Panc1 (cell line): Measurements from ENCODE around the gene ANKH. TPM values are rescaled to one million over a fixed set of nuclear protein-coding genes. Genes with fewer than 3 reads are reported as not detected.

Experiments
- ATAC-seq: fragments of 200-7000 bp; cut with Tn5 transposase; 2 replicates; pipeline ENCODE4 v1.9.1; 2020; ENCODE audit warnings: mild to moderate bottlenecking, moderate library complexity
- BruUV-seq: library from RNA; stranded (reverse); fragments of 400-500 nt; replicated peaks from 2 replicates; lab custom pipeline; 2021; lab: Mats Ljungman, UMichigan
- CTCF ChIA-PET: fragments of 300-600 bp; sonication (Branson Sonifier 250); formaldehyde crosslinking; loops from one replicate; lab custom pipeline; 2022; ENCODE audit warnings: antibody characterized with exemption; lab: Charles Lee
- POLR2A ChIA-PET: fragments of 300-600 bp; sonication (Branson Sonifier 250); formaldehyde crosslinking; loops from one replicate; lab custom pipeline; 2022; ENCODE audit warnings: antibody characterized with exemption; lab: Charles Lee
- DNase-seq: peaks from one replicate; pipeline ENCODE4 v3.0.0-alpha.2; 2010; ENCODE audit warnings: low read depth, low spot score
- H3K27ac ChIP-seq: 2 replicates; pipeline ENCODE4 v1.5.1; 2011; ENCODE audit warnings: mild to moderate bottlenecking, low read length, inconsistent platforms
- H3K27me3 ChIP-seq: fragments of 200-500 bp; sonication (Bioruptor generic); 2 replicates; pipeline ENCODE4 v1.6.0; 2014; ENCODE audit warnings: low read length, inconsistent platforms; ENCODE audit not compliant: control insufficient read depth, insufficient read depth
- H3K36me3 ChIP-seq: fragments of 200-500 bp; sonication (Bioruptor generic); 2 replicates; pipeline ENCODE4 v1.5.1; 2014; ENCODE audit warnings: inconsistent platforms, mild to moderate bottlenecking, low read length, moderate library complexity; ENCODE audit not compliant: control insufficient read depth, insufficient read depth
- H3K4me1 ChIP-seq: 2 replicates; pipeline ENCODE4 v1.5.1; 2011; ENCODE audit warnings: inconsistent platforms, mild to moderate bottlenecking, low read length, moderate library complexity; ENCODE audit not compliant: control insufficient read depth, insufficient read depth
- H3K4me3 ChIP-seq, 2 experiments: 2 replicates each; pipeline ENCODE4 v1.5.1; 2011 to 2012; ENCODE audit warnings: low read depth in 2 of 2, low read length in 2 of 2, mild to moderate bottlenecking in 2 of 2, inconsistent platforms in 1 of 2, moderate library complexity in 1 of 2
- H3K9me3 ChIP-seq: fragments of 200-500 bp; sonication (Bioruptor generic); 2 replicates; pipeline ENCODE4 v1.5.1; 2014; ENCODE audit warnings: low read depth, mild to moderate bottlenecking, inconsistent platforms, low read length, moderate library complexity; ENCODE audit not compliant: control insufficient read depth, insufficient read depth
- POLR2AphosphoS5 ChIP-seq: IDR thresholded peaks from 2 replicates; pipeline ENCODE4 v1.6.1; 2012; ENCODE audit warnings: mild to moderate bottlenecking, low read depth, low read length, moderate library complexity
- SIN3A ChIP-seq: IDR thresholded peaks from 2 replicates; pipeline ENCODE4 v1.6.1; 2012; ENCODE audit warnings: low read depth, mild to moderate bottlenecking, low read length, moderate library complexity, borderline replicate concordance; ENCODE audit not compliant: insufficient read depth
- TCF7L2 ChIP-seq: IDR thresholded peaks from 2 replicates; pipeline ENCODE4 v1.6.1; 2011; ENCODE audit warnings: mild to moderate bottlenecking, low read depth, low read length, inconsistent platforms
- in situ Hi-C: cut with HindIII; loops from 2 replicates; pipeline ENCODE4 v1.10.0; 2016; ENCODE audit warnings: low sequenced_read_pairs, low pct_unique_long_range_greater_than_20kb
- intact Hi-C: fragments of 100-400 bp; cut with micrococcal nuclease; formaldehyde crosslinking; loops from one replicate; pipeline ENCODE4 v1.10.0; 2022; ENCODE audit not compliant: unreplicated experiment
- total RNA-seq: library from RNA; stranded (reverse); gene quantifications from one replicate; pipeline ENCODE4 v1.2.1, GENCODE V29; 2021; ENCODE audit not compliant: unreplicated experiment
- TF ChIP-seq, protein P1 (sequence below): fragments of 450-650 bp; IDR thresholded peaks from 2 replicates; pipeline ENCODE4 v1.5.1; 2017; ENCODE audit warnings: mild to moderate bottlenecking
- TF ChIP-seq, protein P2 (sequence below), 2 experiments: IDR thresholded peaks; 2 replicates each; pipeline ENCODE4 v1.6.1; 2011 to 2012; ENCODE audit warnings: low read depth in 2 of 2, control low read depth in 1 of 2, low read length in 1 of 2, mild to moderate bottlenecking in 1 of 2, moderate library complexity in 1 of 2; ENCODE audit not compliant: insufficient read depth in 1 of 2

The ANKH gene
- total RNA-seq, 1 experiment from 2014 or later = 11.2 TPM

DNA sequence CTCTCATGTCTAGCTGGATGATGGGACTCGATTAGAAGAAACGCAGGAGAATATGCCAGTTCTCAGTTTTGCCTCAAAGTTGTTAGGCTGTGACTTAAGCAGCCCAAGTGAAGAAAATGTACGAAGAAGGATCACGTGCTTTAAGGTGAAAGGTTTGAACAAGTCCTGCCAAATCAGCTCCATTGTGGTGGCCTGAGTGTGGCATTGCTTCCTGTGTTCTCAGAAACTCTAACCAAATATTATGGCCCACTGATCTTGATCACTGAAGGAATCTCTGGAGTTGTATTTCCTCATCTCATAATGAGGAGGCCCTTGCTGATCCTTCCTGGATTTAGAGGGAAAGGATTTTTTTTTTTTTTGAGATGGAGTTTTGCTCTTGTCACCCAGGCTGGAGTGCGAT, 163.0 kb downstream of the ANKH start:
- ChIA-PET CTCF (interaction anchor here (0.6 to 0.7 kb wide), 2 partner anchors 158 to 206 kb away, joined by 3 to 4 read pairs; no protein-coding TSS in a partner anchor), POLR2A (interaction anchor here (0.6 kb wide), 1 partner anchor 194 kb away, joined by 9 read pairs; no protein-coding TSS in a partner anchor)
- DNase-seq = no peak
- Histone ChIP-seq H3K27me3 (no peaks in the 10 kb centered on the region), H3K4me1 (no peaks in the 10 kb centered on the region), H3K36me3 (peaks cover 6% of the 10 kb centered on the region), H3K9me3 (no peaks in the 10 kb centered on the region), H3K27ac (no peak overlapping the region), H3K4me3 (no peak overlapping the region)
- no peak for ATAC-seq
- no TSS peak for BruUV-seq
- in situ Hi-C loops (no loop called here), intact Hi-C loops (no loop called here)
- TF ChIP-seq TCF7L2 = no peak
- TF ChIP-seq, protein P1, sequence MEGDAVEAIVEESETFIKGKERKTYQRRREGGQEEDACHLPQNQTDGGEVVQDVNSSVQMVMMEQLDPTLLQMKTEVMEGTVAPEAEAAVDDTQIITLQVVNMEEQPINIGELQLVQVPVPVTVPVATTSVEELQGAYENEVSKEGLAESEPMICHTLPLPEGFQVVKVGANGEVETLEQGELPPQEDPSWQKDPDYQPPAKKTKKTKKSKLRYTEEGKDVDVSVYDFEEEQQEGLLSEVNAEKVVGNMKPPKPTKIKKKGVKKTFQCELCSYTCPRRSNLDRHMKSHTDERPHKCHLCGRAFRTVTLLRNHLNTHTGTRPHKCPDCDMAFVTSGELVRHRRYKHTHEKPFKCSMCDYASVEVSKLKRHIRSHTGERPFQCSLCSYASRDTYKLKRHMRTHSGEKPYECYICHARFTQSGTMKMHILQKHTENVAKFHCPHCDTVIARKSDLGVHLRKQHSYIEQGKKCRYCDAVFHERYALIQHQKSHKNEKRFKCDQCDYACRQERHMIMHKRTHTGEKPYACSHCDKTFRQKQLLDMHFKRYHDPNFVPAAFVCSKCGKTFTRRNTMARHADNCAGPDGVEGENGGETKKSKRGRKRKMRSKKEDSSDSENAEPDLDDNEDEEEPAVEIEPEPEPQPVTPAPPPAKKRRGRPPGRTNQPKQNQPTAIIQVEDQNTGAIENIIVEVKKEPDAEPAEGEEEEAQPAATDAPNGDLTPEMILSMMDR = no peak
- no peak for TF ChIP-seq POLR2AphosphoS5
- TF ChIP-seq SIN3A = no peak
- TF ChIP-seq, protein P2, sequence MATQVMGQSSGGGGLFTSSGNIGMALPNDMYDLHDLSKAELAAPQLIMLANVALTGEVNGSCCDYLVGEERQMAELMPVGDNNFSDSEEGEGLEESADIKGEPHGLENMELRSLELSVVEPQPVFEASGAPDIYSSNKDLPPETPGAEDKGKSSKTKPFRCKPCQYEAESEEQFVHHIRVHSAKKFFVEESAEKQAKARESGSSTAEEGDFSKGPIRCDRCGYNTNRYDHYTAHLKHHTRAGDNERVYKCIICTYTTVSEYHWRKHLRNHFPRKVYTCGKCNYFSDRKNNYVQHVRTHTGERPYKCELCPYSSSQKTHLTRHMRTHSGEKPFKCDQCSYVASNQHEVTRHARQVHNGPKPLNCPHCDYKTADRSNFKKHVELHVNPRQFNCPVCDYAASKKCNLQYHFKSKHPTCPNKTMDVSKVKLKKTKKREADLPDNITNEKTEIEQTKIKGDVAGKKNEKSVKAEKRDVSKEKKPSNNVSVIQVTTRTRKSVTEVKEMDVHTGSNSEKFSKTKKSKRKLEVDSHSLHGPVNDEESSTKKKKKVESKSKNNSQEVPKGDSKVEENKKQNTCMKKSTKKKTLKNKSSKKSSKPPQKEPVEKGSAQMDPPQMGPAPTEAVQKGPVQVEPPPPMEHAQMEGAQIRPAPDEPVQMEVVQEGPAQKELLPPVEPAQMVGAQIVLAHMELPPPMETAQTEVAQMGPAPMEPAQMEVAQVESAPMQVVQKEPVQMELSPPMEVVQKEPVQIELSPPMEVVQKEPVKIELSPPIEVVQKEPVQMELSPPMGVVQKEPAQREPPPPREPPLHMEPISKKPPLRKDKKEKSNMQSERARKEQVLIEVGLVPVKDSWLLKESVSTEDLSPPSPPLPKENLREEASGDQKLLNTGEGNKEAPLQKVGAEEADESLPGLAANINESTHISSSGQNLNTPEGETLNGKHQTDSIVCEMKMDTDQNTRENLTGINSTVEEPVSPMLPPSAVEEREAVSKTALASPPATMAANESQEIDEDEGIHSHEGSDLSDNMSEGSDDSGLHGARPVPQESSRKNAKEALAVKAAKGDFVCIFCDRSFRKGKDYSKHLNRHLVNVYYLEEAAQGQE (IDR thresholded peaks at IDR 0.05; ENCODE audit: insufficient read depth in 1 of 2, low read depth in 2 of 2, low read length in 1 of 2) = no peak

DNA sequence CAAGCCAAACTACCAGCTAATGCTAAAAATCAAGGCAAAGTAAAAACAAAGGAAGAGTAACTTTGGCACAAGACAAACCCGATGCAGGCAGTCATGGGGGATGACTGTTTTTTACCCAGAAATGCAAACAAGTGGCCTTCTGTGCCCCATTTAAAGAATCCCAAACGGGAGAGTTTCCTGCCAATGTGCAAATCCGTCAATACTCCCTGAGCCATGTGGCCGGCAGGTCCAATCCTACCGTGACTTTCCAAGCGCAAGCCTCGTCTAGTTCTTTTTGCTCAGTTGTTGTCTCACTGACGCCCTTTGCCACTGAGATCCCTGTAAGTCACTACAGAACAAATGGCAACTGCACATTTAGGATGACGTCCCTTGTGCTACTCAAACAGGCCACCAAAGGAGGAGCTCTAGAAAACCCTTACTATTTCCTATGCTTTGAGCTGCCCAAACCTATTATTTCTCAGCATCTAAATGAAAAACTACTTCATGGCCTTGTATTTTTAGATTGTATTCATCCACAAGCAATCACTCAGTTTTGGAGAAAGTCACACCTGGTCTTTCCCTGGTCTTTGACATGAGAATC, 163.7 kb downstream of the ANKH start:
- POLR2A ChIA-PET = interaction anchor here (0.6 kb wide), 1 partner anchor 194 kb away, joined by 9 read pairs; no protein-coding TSS in a partner anchor
- no TSS peak for BruUV-seq

More for the DNA sequence above, 163.7 kb downstream of the ANKH start:
- Histone ChIP-seq H3K4me1 (no peaks in the 10 kb centered on the region), H3K9me3 (no peaks in the 10 kb centered on the region), H3K27me3 (no peaks in the 10 kb centered on the region), H3K36me3 (peaks cover 4% of the 10 kb centered on the region), H3K4me3 (no peak overlapping the region), H3K27ac (no peak overlapping the region)
- in situ Hi-C loops (no loop called here), intact Hi-C loops (no loop called here)
- DNase-seq (no peak), ATAC-seq (no peak)
- CTCF ChIA-PET = no interaction called here
- TF ChIP-seq, protein P2 (IDR thresholded peaks at IDR 0.05; ENCODE audit: insufficient read depth in 1 of 2, low read depth in 2 of 2, low read length in 1 of 2) = no peak
- no peak for TF ChIP-seq POLR2AphosphoS5
- TF ChIP-seq, protein P1 = no peak
- no peak for TF ChIP-seq TCF7L2
- no peak for TF ChIP-seq SIN3A
